K562 (cell line): ENCODE measurements around the gene PCDH9. TPM values are rescaled to one million over a fixed set of nuclear protein-coding genes. Genes with fewer than 3 reads are reported as not detected.

Experiments
- ATAC-seq: fragments of 200-7000 bp; cut with Tn5 transposase; 3 replicates; pipeline ENCODE4 v1.9.1; 2020; ENCODE audit warnings: moderate library complexity
- BruUV-seq: library from RNA; stranded (reverse); fragments of 400-500 nt; replicated peaks from 2 replicates; lab custom pipeline; 2021; lab: Mats Ljungman, UMichigan
- CTCF ChIA-PET: fragments of 300-600 bp; formaldehyde crosslinking; extraction: SDS; loops from one replicate; lab custom pipeline; 2021; ENCODE audit warnings: low intra/inter-chr PET ratio; lab: Yijun Ruan, JAX
- POLR2A ChIA-PET: fragments of 300-600, 350-650 bp; sonication (Branson Sonifier 250); formaldehyde crosslinking; extraction: SDS; loops from one replicate; lab custom pipeline; 2021; ENCODE audit warnings: antibody characterized with exemption, inconsistent platforms; lab: Yijun Ruan, JAX
- DNase-seq, 4 experiments: peaks; one replicate each; pipeline versions ENCODE4 v3.0.0 to v3.0.0-alpha.2; 2011 to 2018; ENCODE audit warnings: low spot score in 3 of 4, mixed read lengths in 3 of 4; ENCODE audit errors: extremely low read depth in 1 of 4
- FAIRE-seq: peaks from 2 replicates; lab custom pipeline; 2011; peaks lifted over from hg19 to GRCh38; lab: Jason Lieb, UNC
- H2AFZ ChIP-seq: 2 replicates; pipeline ENCODE4 v1.6.0; 2011; ENCODE audit warnings: low read depth, low read length, control low read depth, inconsistent platforms
- H3K27ac ChIP-seq: fragments of 200-600 bp; 3 replicates; pipeline ENCODE4 v1.8.0; 2011; ENCODE audit warnings: low read depth, mild to moderate bottlenecking, control low read depth, inconsistent platforms, low read length, moderate library complexity, mixed read lengths; ENCODE audit errors: extremely low read depth
- H3K27me3 ChIP-seq, 2 experiments: fragments of 300-600 bp in 1 of 2; 2 replicates in 1 of 2; 3 replicates in 1 of 2; pipeline versions ENCODE4 v1.6.0 to v1.8.0; 2011; ENCODE audit warnings: inconsistent platforms in 2 of 2, low read length in 2 of 2, mild to moderate bottlenecking in 1 of 2, mixed read lengths in 1 of 2, moderate library complexity in 1 of 2; ENCODE audit not compliant: control insufficient read depth in 2 of 2, insufficient read depth in 2 of 2
- H3K36me3 ChIP-seq: fragments of 300-600 bp; 3 replicates; pipeline ENCODE4 v1.8.0; 2011; ENCODE audit warnings: mild to moderate bottlenecking, low read length, inconsistent platforms; ENCODE audit not compliant: control insufficient read depth, insufficient read depth
- H3K4me1 ChIP-seq, 2 experiments: fragments of 200-600 bp in 1 of 2; replicated peaks in 1 of 2; 2 replicates in 1 of 2; 3 replicates in 1 of 2; pipeline versions ENCODE4 v1.5.1 to v1.8.0; 2011; ENCODE audit warnings: inconsistent platforms in 2 of 2, low read length in 2 of 2, mild to moderate bottlenecking in 1 of 2, mixed read lengths in 1 of 2, moderate library complexity in 1 of 2; ENCODE audit not compliant: control insufficient read depth in 2 of 2, insufficient read depth in 2 of 2
- H3K4me2 ChIP-seq: 2 replicates; pipeline ENCODE4 v1.6.1; 2011; ENCODE audit warnings: low read length, control low read depth, inconsistent platforms, mixed read lengths; ENCODE audit not compliant: insufficient read depth
- H3K4me3 ChIP-seq: fragments of 200-600 bp; sonication (generic), shearing (Covaris generic); 2 replicates; pipeline ENCODE4 v1.5.1; 2016; ENCODE audit warnings: control low read depth, inconsistent platforms
- H3K79me2 ChIP-seq: fragments of 200-600 bp; 3 replicates; pipeline ENCODE4 v1.8.0; 2011; ENCODE audit warnings: low read length, inconsistent platforms; ENCODE audit not compliant: control insufficient read depth, insufficient read depth
- H3K9ac ChIP-seq, 2 experiments: 2 replicates each; pipeline versions ENCODE4 v1.6.0 to v1.6.1; 2011; ENCODE audit warnings: low read depth in 2 of 2, low read length in 2 of 2, control low read depth in 1 of 2, inconsistent platforms in 1 of 2, mild to moderate bottlenecking in 1 of 2, mixed read lengths in 1 of 2; ENCODE audit not compliant: insufficient read depth in 1 of 2
- H3K9me1 ChIP-seq: one replicate; pipeline ENCODE4 v1.6.0; 2011; ENCODE audit warnings: inconsistent platforms, mild to moderate bottlenecking, low read length, moderate library complexity; ENCODE audit not compliant: control insufficient read depth, insufficient read depth
- H3K9me3 ChIP-seq: replicated peaks from 2 replicates; pipeline ENCODE4 v1.5.1; 2011; ENCODE audit warnings: low read depth, low read length, inconsistent platforms; ENCODE audit not compliant: control insufficient read depth, insufficient read depth
- H4K20me1 ChIP-seq: replicated peaks from 2 replicates; pipeline ENCODE4 v1.6.1; 2011; ENCODE audit warnings: low read length, inconsistent platforms, mixed read lengths; ENCODE audit not compliant: control insufficient read depth, insufficient read depth
- ARID2 ChIP-seq: fragments of 450-650 bp; IDR thresholded peaks from 2 replicates; pipeline ENCODE4 v1.6.1; 2017; ENCODE audit warnings: antibody characterized with exemption, mild to moderate bottlenecking
- GABPA ChIP-seq: fragments of 200-800 bp; sonication (Bioruptor generic); conservative IDR thresholded peaks from 2 replicates; pipeline ENCODE4 v1.6.1; 2016; ENCODE audit warnings: low read depth, missing genetic modification characterization, missing compliant biosample characterization
- GATAD2A ChIP-seq: fragments of 450-650 bp; IDR thresholded peaks from 2 replicates; pipeline ENCODE4 v1.6.1; 2017
- MBD1 ChIP-seq: fragments of 250-450 bp; sonication (Bioruptor Pico); IDR thresholded peaks from 2 replicates; pipeline ENCODE4 v1.8.0; 2022; ENCODE audit warnings: inconsistent platforms
- NFE2 ChIP-seq: IDR thresholded peaks from 2 replicates; pipeline ENCODE4 v1.6.1; 2014; ENCODE audit warnings: antibody characterized with exemption, low read depth
- SIN3A ChIP-seq, 2 experiments: fragments of 150-350 bp in 1 of 2; IDR thresholded peaks; 2 replicates each; pipeline ENCODE4 v1.6.1; 2011 to 2016; ENCODE audit warnings: borderline replicate concordance in 2 of 2, low read depth in 2 of 2, low read length in 2 of 2, mild to moderate bottlenecking in 2 of 2, moderate library complexity in 2 of 2; ENCODE audit not compliant: control insufficient read depth in 1 of 2
- TBL1XR1 ChIP-seq, 2 experiments: IDR thresholded peaks; 2 replicates each; pipeline ENCODE4 v1.6.1; 2012; ENCODE audit warnings: improper control_type of control experiment in 2 of 2, low read length in 2 of 2, mild to moderate bottlenecking in 1 of 2
- USF1 ChIP-seq: sonication (generic); formaldehyde crosslinking; IDR thresholded peaks from 2 replicates; pipeline ENCODE4 v1.9.0; 2022; ENCODE audit warnings: mild to moderate bottlenecking, missing genetic modification reagents
- ZKSCAN3 ChIP-seq: fragments of 250-450 bp; sonication (Bioruptor Pico); IDR thresholded peaks from 2 replicates; pipeline ENCODE4 v1.4.0; 2020
- ZNF217 ChIP-seq: sonication (generic); formaldehyde crosslinking; IDR thresholded peaks from 2 replicates; pipeline ENCODE4 v1.8.0; 2022; ENCODE audit warnings: mild to moderate bottlenecking, missing genetic modification reagents
- ZSCAN32 ChIP-seq: fragments of 450-650 bp; formaldehyde crosslinking; IDR thresholded peaks from 2 replicates; pipeline ENCODE4 v1.4.0; 2020; ENCODE audit warnings: mild to moderate bottlenecking, moderate library complexity
- WGBS: fragments of 100-300 bp; shearing (Covaris generic); methylation state at CpG from one replicate; pipeline ENCODE4 v1.1.6; 2016; ENCODE audit warnings: low coverage, mixed read lengths; ENCODE audit not compliant: insufficient coverage; ENCODE audit errors: missing lambda C conversion rate; 5-methylcytosine and 5-hydroxymethylcytosine counted together
- in situ Hi-C: fragments of 300-500 bp; cut with MboI; formaldehyde crosslinking; loops from 4 replicates; pipeline ENCODE4 v1.15.0; 2018; ENCODE audit warnings: inconsistent platforms, mixed read lengths
- intact Hi-C: fragments of 100-400 bp; cut with micrococcal nuclease; formaldehyde crosslinking; loops from 2 replicates; pipeline ENCODE4 v1.14.2; 2022
- polyA plus RNA-seq, 8 experiments: library from polyadenylated mRNA; depleted of rRNA in 4 of 8; stranded (reverse) in 5 of 8; unstranded in 3 of 8; fragments of >200 nt; fragmentation: Nextera tagmentation in 2 of 8; fragmentation: Illumina TruSeq in 1 of 8; extraction: Ambion mirVana in 2 of 8; extraction: Trizol in 1 of 8; gene quantifications; 2 replicates each; pipeline versions ENCODE4 v1.2.1 to v1.2.3, GENCODE V29; 2011 to 2014; ENCODE audit warnings: inconsistent platforms in 1 of 8, missing spikeins in 1 of 8
- total RNA-seq, 7 experiments: library from RNA; depleted of rRNA in 6 of 7; stranded (reverse); fragments of >200 nt in 6 of 7; fragmentation: Illumina TruSeq in 2 of 7; extraction: Trizol in 2 of 7; gene quantifications; 2 replicates each; pipeline versions ENCODE4 v1.2.1 to v1.2.3, GENCODE V29; 2011 to 2021; ENCODE audit warnings: low replicate concordance in 1 of 7
- TF ChIP-seq, protein P1 (sequence below): fragments of 450-650 bp; IDR thresholded peaks from 2 replicates; pipeline ENCODE4 v1.6.1; 2017; ENCODE audit warnings: antibody characterized with exemption

PCDH9 gene
- total and polyA plus RNA-seq, 9 of the 15 experiments (the other 6 are each of a cell fraction or from before 2014, with no cell fraction given) = 1.1 to 6.7 (median 4.9) TPM

DNA sequence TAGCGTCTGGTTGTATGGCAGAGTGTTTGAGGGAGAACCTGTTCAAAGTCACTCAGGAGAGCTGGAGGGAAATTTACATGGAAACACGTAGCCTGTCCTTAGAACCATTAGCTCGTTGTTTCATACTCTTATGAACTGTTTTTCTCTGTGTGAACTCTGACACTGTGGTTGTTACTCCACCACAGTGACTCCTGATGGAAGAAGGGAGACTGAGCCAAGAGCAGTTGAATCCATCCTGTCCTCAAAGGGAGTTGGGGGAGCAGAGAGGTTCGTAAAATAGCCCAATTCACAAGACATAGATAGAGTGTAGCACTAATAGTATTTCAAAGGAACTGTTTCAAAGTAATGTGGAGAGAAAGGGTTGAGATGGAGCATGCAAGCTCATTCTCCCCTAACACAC, 964.8 kb downstream of the PCDH9 start (continued):
- TF ChIP-seq MBD1 = no peak
- TF ChIP-seq GABPA (tag) = no peak
- no peak for TF ChIP-seq GATAD2A
- no peak for TF ChIP-seq USF1 (CRISPR knock-in tag)
- no peak for TF ChIP-seq ZNF217 (CRISPR knock-in tag)
- TF ChIP-seq TBL1XR1 (IDR thresholded peaks at IDR 0.05; ENCODE audit: low read length in 2 of 2) = no peak
- TF ChIP-seq NFE2 = no peak
- TF ChIP-seq SIN3A (IDR thresholded peaks at IDR 0.05; ENCODE audit: borderline replicate concordance in 2 of 2, control insufficient read depth in 1 of 2, low read depth in 2 of 2, low read length in 2 of 2) = no peak
- TF ChIP-seq ARID2 = no peak
- TF ChIP-seq, all 486 proteins: peak for 0

DNA sequence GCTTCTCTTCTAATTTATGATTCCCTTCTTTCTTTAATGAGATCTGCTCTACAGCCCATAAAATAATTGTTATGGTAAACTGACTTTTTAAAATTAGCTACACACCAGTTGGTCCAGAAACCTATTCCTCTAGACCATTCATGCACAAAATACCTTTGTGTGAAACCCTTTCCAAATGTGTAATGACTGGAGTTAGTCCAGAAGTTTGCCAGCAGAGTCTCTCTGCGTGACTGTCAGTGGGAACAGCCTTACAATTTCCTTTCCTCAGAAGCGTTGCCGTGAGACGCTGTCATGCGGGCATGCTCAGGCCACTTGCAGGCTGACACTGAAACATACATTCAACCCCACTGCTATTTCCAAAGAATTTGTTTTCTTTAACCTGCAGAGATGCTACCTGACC, 965.2 kb downstream of the PCDH9 start:
- in situ Hi-C loops = no loop called here
- H3K4me2 ChIP-seq = no peak overlapping the region
- H3K4me1 ChIP-seq = no peaks in the 10 kb centered on the region
- H3K27me3 ChIP-seq = no peaks in the 10 kb centered on the region
- intact Hi-C loops = no loop called here
- no peak for DNase-seq
- H3K9me1 ChIP-seq = no peaks in the 10 kb centered on the region
- ATAC-seq = no peak
- no peak overlapping the region; the same call in 1 of the 2 replicates for H2AFZ ChIP-seq
- FAIRE-seq = no peak
- H3K36me3 ChIP-seq = no peaks in the 10 kb centered on the region
- H3K27ac ChIP-seq = no peak overlapping the region
- H4K20me1 ChIP-seq = no peaks in the 10 kb centered on the region
- no peaks in the 10 kb centered on the region for H3K79me2 ChIP-seq
- WGBS = 15% methylated on average over 5 of the region's 5 CpGs
- CTCF ChIA-PET = no interaction called here
- H3K4me3 ChIP-seq = no peak overlapping the region
- POLR2A ChIA-PET = no interaction called here
- H3K9ac ChIP-seq = no peak overlapping the region
- H3K9me3 ChIP-seq = no peaks in the 10 kb centered on the region
- no TSS peak for BruUV-seq
- TF ChIP-seq, protein P1, sequence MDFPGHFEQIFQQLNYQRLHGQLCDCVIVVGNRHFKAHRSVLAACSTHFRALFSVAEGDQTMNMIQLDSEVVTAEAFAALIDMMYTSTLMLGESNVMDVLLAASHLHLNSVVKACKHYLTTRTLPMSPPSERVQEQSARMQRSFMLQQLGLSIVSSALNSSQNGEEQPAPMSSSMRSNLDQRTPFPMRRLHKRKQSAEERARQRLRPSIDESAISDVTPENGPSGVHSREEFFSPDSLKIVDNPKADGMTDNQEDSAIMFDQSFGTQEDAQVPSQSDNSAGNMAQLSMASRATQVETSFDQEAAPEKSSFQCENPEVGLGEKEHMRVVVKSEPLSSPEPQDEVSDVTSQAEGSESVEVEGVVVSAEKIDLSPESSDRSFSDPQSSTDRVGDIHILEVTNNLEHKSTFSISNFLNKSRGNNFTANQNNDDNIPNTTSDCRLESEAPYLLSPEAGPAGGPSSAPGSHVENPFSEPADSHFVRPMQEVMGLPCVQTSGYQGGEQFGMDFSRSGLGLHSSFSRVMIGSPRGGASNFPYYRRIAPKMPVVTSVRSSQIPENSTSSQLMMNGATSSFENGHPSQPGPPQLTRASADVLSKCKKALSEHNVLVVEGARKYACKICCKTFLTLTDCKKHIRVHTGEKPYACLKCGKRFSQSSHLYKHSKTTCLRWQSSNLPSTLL = no peak
- TF ChIP-seq ZSCAN32 (CRISPR knock-in tag) (no peak), ZKSCAN3 (CRISPR knock-in tag) (no peak)
